ENCODE results near the gene DENND1A. TPM values are rescaled to one million over a fixed set of nuclear protein-coding genes. Genes with fewer than 3 reads are reported as not detected.

Gene DENND1A
- total RNA-seq, 1 experiment from 2014 or later = 13.0 TPM

DNA sequence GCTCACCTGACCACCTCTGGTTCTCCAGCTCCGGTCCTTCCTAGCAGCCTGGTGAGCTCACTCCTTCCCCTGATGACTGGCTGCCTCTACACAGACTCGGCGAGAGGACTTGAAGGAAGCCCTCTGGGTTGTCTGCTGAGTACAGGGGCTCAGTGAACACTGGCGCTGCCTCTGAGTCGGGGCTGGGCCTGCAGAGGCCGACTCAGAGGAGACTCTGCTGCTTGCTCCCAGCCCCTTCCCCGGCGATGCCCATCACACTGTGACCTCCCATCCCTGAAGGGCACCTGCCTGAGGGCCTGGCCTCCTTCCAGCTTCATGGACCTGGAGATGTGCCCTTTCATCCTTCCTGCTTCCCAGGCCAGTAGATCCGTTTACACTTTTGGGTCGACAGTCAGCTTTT, 551.9 kb downstream of the DENND1A start:
- H3K36me3 Mint-ChIP-seq (ENCODE audit: insufficient read depth, unreplicated experiment) = peaks cover 5% of the 10 kb centered on the region
- TF ChIP-seq CTCF (IDR thresholded peaks at IDR 0.05; ENCODE audit: unreplicated experiment) = no peak
- H3K4me1 Mint-ChIP-seq (ENCODE audit: low read depth, unreplicated experiment) = no peaks in the 10 kb centered on the region
- no peaks in the 10 kb centered on the region for H3K9me3 Mint-ChIP-seq (ENCODE audit: low read depth, unreplicated experiment)
- no TSS peak for BruUV-seq (replicated peaks)
- no peak overlapping the region for H3K27ac Mint-ChIP-seq (ENCODE audit: unreplicated experiment)
- H3K4me3 Mint-ChIP-seq (ENCODE audit: low read depth, unreplicated experiment) = no peak overlapping the region
- H3K27me3 Mint-ChIP-seq (ENCODE audit: unreplicated experiment) = peaks cover 17% of the 10 kb centered on the region
- intact Hi-C loops (cut with micrococcal nuclease; ENCODE audit: unreplicated experiment) = no loop called here
- no peak for DNase-seq
- CTCF ChIA-PET = no interaction called here

DNA sequence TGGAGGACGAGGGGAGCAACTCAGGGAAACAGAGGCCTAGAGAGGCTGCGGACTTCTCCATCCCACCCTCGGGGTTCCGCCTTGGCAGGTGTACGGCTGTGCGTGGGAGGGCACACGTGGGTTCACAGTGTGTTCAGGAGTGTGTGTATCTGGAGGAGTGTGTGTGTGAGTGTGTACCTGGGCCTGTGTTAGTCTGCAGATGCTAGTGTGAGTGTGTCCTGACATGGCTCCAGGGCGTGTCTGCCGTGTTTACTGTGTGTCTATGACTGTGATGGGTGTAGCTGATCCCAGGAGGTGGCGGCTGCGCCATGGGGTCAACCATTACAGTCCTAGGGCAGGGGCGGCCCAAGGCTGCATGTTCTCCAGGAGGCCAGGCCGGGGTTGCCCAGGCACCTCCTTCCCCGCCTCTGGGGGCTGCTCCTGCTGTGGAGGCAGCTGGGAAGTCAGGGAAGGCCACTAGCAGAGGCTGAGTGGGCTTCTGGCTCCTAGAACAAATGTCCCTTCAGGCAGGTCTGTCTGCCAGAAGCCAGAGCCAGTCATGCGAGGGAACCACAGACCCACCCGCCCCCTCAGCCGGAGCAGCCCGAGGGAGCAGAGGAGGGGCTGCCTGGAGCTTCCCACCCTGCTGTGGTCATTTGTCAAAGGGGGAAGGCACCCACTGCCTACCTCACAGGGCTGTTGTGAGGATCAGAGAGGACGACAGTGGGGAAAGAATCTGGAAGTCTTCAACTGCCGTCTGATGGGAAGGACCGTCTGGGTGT, 552.5 kb downstream of the DENND1A start:
- Mint-ChIP-seq H3K4me3 (ENCODE audit: low read depth, unreplicated experiment) (no peak overlapping the region), H3K27me3 (ENCODE audit: unreplicated experiment) (peaks cover 24% of the 10 kb centered on the region), H3K36me3 (ENCODE audit: insufficient read depth, unreplicated experiment) (peaks cover 5% of the 10 kb centered on the region), H3K27ac (ENCODE audit: unreplicated experiment) (no peak overlapping the region), H3K9me3 (ENCODE audit: low read depth, unreplicated experiment) (no peaks in the 10 kb centered on the region), H3K4me1 (ENCODE audit: low read depth, unreplicated experiment) (no peaks in the 10 kb centered on the region)
- no TSS peak for BruUV-seq (replicated peaks)
- intact Hi-C loops (cut with micrococcal nuclease; ENCODE audit: unreplicated experiment) = no loop called here
- DNase-seq = no peak
- CTCF ChIA-PET = no interaction called here
- TF ChIP-seq CTCF (IDR thresholded peaks at IDR 0.05; ENCODE audit: unreplicated experiment) = no peak

- BruUV-seq (replicated peaks) = no TSS peak
- peaks cover 33% of the 10 kb centered on the region for H3K27me3 Mint-ChIP-seq (ENCODE audit: unreplicated experiment)
- H3K9me3 Mint-ChIP-seq (ENCODE audit: low read depth, unreplicated experiment) = no peaks in the 10 kb centered on the region
- no peak for TF ChIP-seq CTCF (IDR thresholded peaks at IDR 0.05; ENCODE audit: unreplicated experiment)
- no peaks in the 10 kb centered on the region for H3K4me1 Mint-ChIP-seq (ENCODE audit: low read depth, unreplicated experiment)
- H3K4me3 Mint-ChIP-seq (ENCODE audit: low read depth, unreplicated experiment) = no peak overlapping the region
- DNase-seq = no peak
- no peak overlapping the region for H3K27ac Mint-ChIP-seq (ENCODE audit: unreplicated experiment)
- intact Hi-C loops (cut with micrococcal nuclease; ENCODE audit: unreplicated experiment) = no loop called here
- CTCF ChIA-PET = no interaction called here
- peaks cover 8% of the 10 kb centered on the region for H3K36me3 Mint-ChIP-seq (ENCODE audit: insufficient read depth, unreplicated experiment)
Measured at GRCh38 chr9:123376218-123377071, 553.5 kb downstream of the DENND1A start.

GRCh38 chr9:123375469-123376132, 554.3 kb downstream of the DENND1A start:
- intact Hi-C loops (cut with micrococcal nuclease; ENCODE audit: unreplicated experiment) = no loop called here
- Mint-ChIP-seq H3K36me3 (ENCODE audit: insufficient read depth, unreplicated experiment) (peaks cover 9% of the 10 kb centered on the region), H3K27ac (ENCODE audit: unreplicated experiment) (no peak overlapping the region), H3K9me3 (ENCODE audit: low read depth, unreplicated experiment) (no peaks in the 10 kb centered on the region), H3K4me3 (ENCODE audit: low read depth, unreplicated experiment) (no peak overlapping the region), H3K4me1 (ENCODE audit: low read depth, unreplicated experiment) (no peaks in the 10 kb centered on the region), H3K27me3 (ENCODE audit: unreplicated experiment) (peaks cover 38% of the 10 kb centered on the region)
- DNase-seq = no peak
- CTCF ChIA-PET = no interaction called here
- TF ChIP-seq CTCF (IDR thresholded peaks at IDR 0.05; ENCODE audit: unreplicated experiment) = no peak
- no TSS peak for BruUV-seq (replicated peaks)

Data from Calu3 (cell line).